DND-41 (cell line): Measurements from ENCODE around the gene ASL.
"Not testable (repeated sequence)": the region's sequence is repeated elsewhere in the genome, so short reads cannot be mapped to it uniquely, and the experiment has no call there.

Experiments
- ATAC-seq: fragments of 200-7000 bp; cut with Tn5 transposase; 3 replicates; pipeline ENCODE4 v1.9.1; 2021; ENCODE audit warnings: low read depth; ENCODE audit not compliant: insufficient read depth
- DNase-seq: peaks from one replicate; pipeline ENCODE4 v3.0.0-alpha.2; 2020
- H2AFZ ChIP-seq: 2 replicates; pipeline ENCODE4 v1.6.0; 2012; ENCODE audit warnings: low read depth, low read length
- H3K27ac ChIP-seq: 2 replicates; pipeline ENCODE4 v1.5.1; 2012; ENCODE audit warnings: low read length, inconsistent platforms
- H3K27me3 ChIP-seq: fragments of 200-600 bp; sonication (generic); 2 replicates; pipeline ENCODE4 v1.6.0; 2012; ENCODE audit warnings: low read length, mild to moderate bottlenecking, inconsistent platforms; ENCODE audit not compliant: insufficient read depth, poor library complexity
- H3K36me3 ChIP-seq: 2 replicates; pipeline ENCODE4 v1.5.1; 2012; ENCODE audit warnings: low read length, inconsistent platforms; ENCODE audit not compliant: insufficient read depth
- H3K4me1 ChIP-seq: 2 replicates; pipeline ENCODE4 v1.5.1; 2012; ENCODE audit warnings: mild to moderate bottlenecking, low read length; ENCODE audit not compliant: insufficient read depth
- H3K4me2 ChIP-seq: 2 replicates; pipeline ENCODE4 v1.6.0; 2012; ENCODE audit warnings: mild to moderate bottlenecking, moderate library complexity, low read length, inconsistent platforms; ENCODE audit not compliant: insufficient read depth
- H3K4me3 ChIP-seq, 2 experiments: fragments of 200-600 bp in 1 of 2; shearing (Covaris generic) in 1 of 2; 2 replicates each; pipeline ENCODE4 v1.5.1; 2012 to 2016; ENCODE audit warnings: inconsistent platforms in 2 of 2, low read length in 2 of 2, mild to moderate bottlenecking in 2 of 2, low read depth in 1 of 2, moderate library complexity in 1 of 2
- H3K79me2 ChIP-seq: 2 replicates; pipeline ENCODE4 v1.6.0; 2012; ENCODE audit warnings: low read length, inconsistent platforms; ENCODE audit not compliant: insufficient read depth
- H3K9ac ChIP-seq: 2 replicates; pipeline ENCODE4 v1.6.0; 2012; ENCODE audit warnings: low read depth, mild to moderate bottlenecking, inconsistent platforms, low read length, moderate library complexity
- H3K9me3 ChIP-seq: 2 replicates; pipeline ENCODE4 v1.5.1; 2012; ENCODE audit warnings: low read length, moderate library complexity, mild to moderate bottlenecking, inconsistent platforms; ENCODE audit not compliant: insufficient read depth, severe bottlenecking
- H4K20me1 ChIP-seq: 2 replicates; pipeline ENCODE4 v1.6.0; 2012; ENCODE audit warnings: low read length; ENCODE audit not compliant: insufficient read depth
- CTCF ChIP-seq: IDR thresholded peaks from 2 replicates; pipeline ENCODE4 v1.5.1; 2012; ENCODE audit warnings: borderline replicate concordance, low read length, moderate library complexity, mild to moderate bottlenecking; ENCODE audit not compliant: poor library complexity, severe bottlenecking; ENCODE audit errors: extremely low read depth
- EZH2 ChIP-seq: IDR thresholded peaks from 3 replicates; pipeline ENCODE4 v1.6.1; 2012; ENCODE audit warnings: borderline replicate concordance, low read depth, mild to moderate bottlenecking, moderate library complexity, low read length, inconsistent platforms; ENCODE audit not compliant: severe bottlenecking

The ASL gene

GRCh38 chr7:66118603-66119002 lies 43.0 kb downstream of the ASL start:
- H3K79me2 ChIP-seq: peaks cover 94% of the 10 kb centered on the region
- H3K9me3 ChIP-seq: no peaks in the 10 kb centered on the region
- no peak overlapping the region for H3K9ac ChIP-seq
- H3K36me3 ChIP-seq: peaks cover 43% of the 10 kb centered on the region
- peak overlapping the region; percentile 90; the same call in 1 of the 2 replicates for H3K4me2 ChIP-seq
- H3K4me3 ChIP-seq: no peak overlapping the region
- H3K27ac ChIP-seq: no peak overlapping the region
- H3K27me3 ChIP-seq: no peaks in the 10 kb centered on the region
- H4K20me1 ChIP-seq: peaks cover 63% of the 10 kb centered on the region
- ATAC-seq: no peak
- TF ChIP-seq CTCF (no peak), EZH2 (no peak)
- peaks cover 46% of the 10 kb centered on the region for H3K4me1 ChIP-seq
- H2AFZ ChIP-seq: no peak overlapping the region
- DNase-seq: no peak

- Histone ChIP-seq H3K4me1 (peaks cover 38% of the 10 kb centered on the region), H3K9ac (no peak overlapping the region), H3K27ac (no peak overlapping the region), H3K79me2 (peaks cover 96% of the 10 kb centered on the region), H3K36me3 (peaks cover 43% of the 10 kb centered on the region), H4K20me1 (peaks cover 63% of the 10 kb centered on the region), H3K4me2 (no peak overlapping the region), H3K4me3 (no peak overlapping the region), H3K27me3 (no peaks in the 10 kb centered on the region), H3K9me3 (no peaks in the 10 kb centered on the region), H2AFZ (no peak overlapping the region)
- ATAC-seq (no peak), DNase-seq (no peak)
- TF ChIP-seq CTCF: no peak
- no peak for TF ChIP-seq EZH2
Measured at GRCh38 chr7:66119245-66119850, 43.7 kb downstream of the ASL start.

- TF ChIP-seq EZH2 (no peak), CTCF (no peak)
Measured at GRCh38 chr7:66123175-66123528, 47.5 kb downstream of the ASL start.

GRCh38 chr7:66124569-66124861 lies 48.9 kb downstream of the ASL start:
- H3K27ac ChIP-seq, H3K27me3 ChIP-seq: not testable (repeated sequence)
- H4K20me1 ChIP-seq: peaks cover 63% of the 10 kb centered on the region

More at GRCh38 chr7:66123175-66123528, 47.5 kb downstream of the ASL start:
- Histone ChIP-seq H3K27ac (no peak overlapping the region), H3K9ac (no peak overlapping the region), H3K9me3 (no peaks in the 10 kb centered on the region), H3K4me1 (peaks cover 9% of the 10 kb centered on the region; the same call in 1 of the 2 replicates), H3K4me2 (no peak overlapping the region), H3K79me2 (peaks cover 96% of the 10 kb centered on the region), H3K4me3 (no peak overlapping the region), H3K36me3 (peaks cover 21% of the 10 kb centered on the region), H2AFZ (no peak overlapping the region), H3K27me3 (no peaks in the 10 kb centered on the region), H4K20me1 (peaks cover 69% of the 10 kb centered on the region)
- no peak for ATAC-seq
- no peak for DNase-seq

More at GRCh38 chr7:66124569-66124861, 48.9 kb downstream of the ASL start:
- peaks cover 94% of the 10 kb centered on the region for H3K79me2 ChIP-seq
- H3K4me1 ChIP-seq, DNase-seq, ATAC-seq, H3K4me2 ChIP-seq, H3K9ac ChIP-seq, H3K9me3 ChIP-seq, H3K4me3 ChIP-seq, H2AFZ ChIP-seq: not testable (repeated sequence)
- peaks cover 13% of the 10 kb centered on the region; the same call in 1 of the 2 replicates for H3K36me3 ChIP-seq
